ENCODE data around the gene EVL.
A peak's percentile ranks its signal among the peaks of the same experiment; 100 is the strongest.

The EVL gene

DNA sequence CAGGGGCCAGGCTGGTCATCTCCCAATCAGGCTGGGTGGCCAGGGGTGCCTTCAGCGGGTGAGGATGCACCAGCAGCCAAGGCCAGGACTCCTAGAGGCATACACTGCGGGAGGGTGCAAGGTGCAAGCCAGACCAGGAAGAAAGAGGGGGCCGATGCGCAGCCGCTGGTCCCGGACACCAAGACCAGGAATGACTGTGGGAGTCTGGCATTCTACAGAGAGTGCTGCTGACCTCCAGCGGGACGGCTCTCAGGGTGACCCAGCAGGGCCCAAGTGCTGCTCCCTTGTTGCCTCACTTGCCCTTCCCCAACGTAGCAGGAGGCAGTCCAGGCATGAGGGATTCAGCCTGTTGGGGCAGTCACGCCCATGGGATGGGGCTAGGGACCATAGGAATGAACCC is 58.4 kb downstream of the EVL start:
- Histone ChIP-seq H3K9ac (ENCODE audit: insufficient read length, low read depth) (no peak overlapping the region), H3K36me3 (ENCODE audit: insufficient read depth, insufficient read length, low read length) (peaks cover 16% of the 10 kb centered on the region), H3K27me3 (ENCODE audit: insufficient read depth, insufficient read length) (no peaks in the 10 kb centered on the region), H3K4me1 (ENCODE audit: insufficient read depth, insufficient read length) (peaks cover 8% of the 10 kb centered on the region), H3K9me3 (ENCODE audit: insufficient read depth, low read length) (no peaks in the 10 kb centered on the region), H3K4me3 (ENCODE audit: insufficient read length, low read depth) (no peak overlapping the region)
- no peak for TF ChIP-seq ZNF274 (IDR thresholded peaks at IDR 0.05; ENCODE audit: low read depth, low read length)
- TF ChIP-seq SUZ12 (IDR thresholded peaks at IDR 0.05; ENCODE audit: extremely low read depth, insufficient read depth, insufficient read length) = no peak
- no peak for TF ChIP-seq YY1 (IDR thresholded peaks at IDR 0.05; ENCODE audit: insufficient read depth, insufficient read length)
- no peak for DNase-seq (ENCODE audit: low read depth, low spot score)

DNA sequence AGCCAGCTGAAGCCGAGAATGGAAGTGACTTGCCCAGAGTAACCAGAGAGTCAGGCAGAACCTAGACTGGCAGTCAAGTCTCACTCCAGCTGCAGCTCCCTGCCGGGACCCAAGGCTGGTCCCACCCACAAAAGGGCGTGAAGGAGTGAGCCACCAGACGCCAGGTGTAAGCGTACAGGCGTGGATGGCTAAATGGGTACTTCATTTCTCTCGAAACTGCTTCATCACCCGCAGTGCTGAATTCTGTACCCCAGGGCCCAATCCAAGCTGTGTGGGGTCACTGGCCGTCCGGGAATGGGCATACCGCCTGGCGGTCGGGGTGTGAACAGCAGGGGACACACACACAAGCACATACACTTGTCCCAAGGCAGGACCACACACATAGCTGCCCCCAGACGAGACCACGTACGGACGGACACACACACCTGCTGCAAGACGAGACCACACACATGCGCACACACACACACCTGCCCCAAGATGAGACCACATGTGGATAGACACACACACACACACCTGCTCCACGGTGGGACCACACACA is 59.4 kb downstream of the EVL start:
- Histone ChIP-seq H3K4me1 (ENCODE audit: insufficient read depth, insufficient read length) (peaks cover 8% of the 10 kb centered on the region), H3K4me3 (ENCODE audit: insufficient read length, low read depth) (no peak overlapping the region)
- no peak for DNase-seq (ENCODE audit: low read depth, low spot score)

DNA sequence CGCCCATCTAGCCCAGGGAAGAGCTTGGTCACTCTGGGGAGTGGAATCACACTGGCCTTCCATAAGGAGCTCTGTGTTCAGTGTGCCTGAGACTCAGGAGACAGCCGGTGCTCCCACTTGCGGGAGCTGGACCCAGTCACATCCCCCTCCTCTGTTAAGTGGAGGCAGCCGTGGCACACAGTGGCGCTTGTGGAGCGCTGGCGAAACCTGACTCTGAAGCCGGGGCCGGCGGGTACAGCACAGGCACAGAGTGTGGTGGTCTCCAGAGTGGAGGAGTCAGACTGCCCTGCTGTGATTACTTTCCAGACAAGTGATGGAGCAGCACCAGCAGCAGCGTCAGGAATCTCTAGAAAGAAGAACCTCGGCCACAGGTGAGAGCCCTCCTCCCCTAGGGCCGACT is 61.2 kb downstream of the EVL start:
- Histone ChIP-seq H3K9me3 (ENCODE audit: insufficient read depth, low read length) (no peaks in the 10 kb centered on the region), H3K4me1 (ENCODE audit: insufficient read depth, insufficient read length) (peaks cover 14% of the 10 kb centered on the region), H3K27me3 (ENCODE audit: insufficient read depth, insufficient read length) (no peaks in the 10 kb centered on the region), H3K4me3 (ENCODE audit: insufficient read length, low read depth) (no peak overlapping the region), H3K9ac (ENCODE audit: insufficient read length, low read depth) (no peak overlapping the region), H3K36me3 (ENCODE audit: insufficient read depth, insufficient read length, low read length) (peaks cover 18% of the 10 kb centered on the region)
- DNase-seq (ENCODE audit: low read depth, low spot score) = no peak
- no peak for TF ChIP-seq ZNF274 (IDR thresholded peaks at IDR 0.05; ENCODE audit: low read depth, low read length)
- TF ChIP-seq YY1 (IDR thresholded peaks at IDR 0.05; ENCODE audit: insufficient read depth, insufficient read length) = no peak
- no peak for TF ChIP-seq SUZ12 (IDR thresholded peaks at IDR 0.05; ENCODE audit: extremely low read depth, insufficient read depth, insufficient read length)

More for the DNA sequence above, 59.4 kb downstream of the EVL start:
- Histone ChIP-seq H3K9ac (ENCODE audit: insufficient read length, low read depth) (no peak overlapping the region), H3K36me3 (ENCODE audit: insufficient read depth, insufficient read length, low read length) (peaks cover 16% of the 10 kb centered on the region), H3K27me3 (ENCODE audit: insufficient read depth, insufficient read length) (no peaks in the 10 kb centered on the region), H3K9me3 (ENCODE audit: insufficient read depth, low read length) (no peaks in the 10 kb centered on the region)
- TF ChIP-seq ZNF274 (IDR thresholded peaks at IDR 0.05; ENCODE audit: low read depth, low read length) (no peak), YY1 (IDR thresholded peaks at IDR 0.05; ENCODE audit: insufficient read depth, insufficient read length) (no peak), SUZ12 (IDR thresholded peaks at IDR 0.05; ENCODE audit: extremely low read depth, insufficient read depth, insufficient read length) (no peak)

DNA sequence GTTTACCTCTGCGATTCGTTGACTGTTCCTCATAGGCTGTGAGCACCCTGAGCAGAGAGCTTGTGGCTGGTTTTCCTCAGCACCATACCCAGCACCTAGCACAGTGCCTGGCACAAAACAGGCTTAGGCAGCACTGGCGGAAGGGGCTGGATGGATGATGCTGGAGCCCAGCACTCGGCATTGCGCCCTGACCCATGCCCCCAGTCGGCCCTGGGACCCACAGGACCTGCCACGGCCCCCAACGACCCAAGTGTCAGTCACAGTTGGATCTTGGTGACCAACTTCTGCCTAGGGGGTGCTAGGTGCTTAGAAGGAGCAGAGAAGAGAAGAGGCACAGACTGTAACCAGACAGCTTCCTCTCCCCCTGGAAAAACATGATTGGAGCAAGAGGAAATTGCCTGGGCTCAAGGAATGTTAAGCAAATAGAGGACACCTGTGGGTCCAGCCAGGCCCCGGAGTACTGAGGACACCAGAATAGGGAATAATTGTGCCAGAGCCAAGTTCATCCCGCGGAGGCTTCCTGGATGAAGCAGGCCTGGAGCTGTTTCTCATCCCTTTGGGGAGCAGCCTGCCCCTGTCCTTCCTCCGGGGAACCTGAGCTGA is 62.7 kb downstream of the EVL start:
- H3K9ac ChIP-seq (ENCODE audit: insufficient read length, low read depth) = no peak overlapping the region
- H3K4me3 ChIP-seq (ENCODE audit: insufficient read length, low read depth) = no peak overlapping the region
- DNase-seq (ENCODE audit: low read depth, low spot score) = no peak
- H3K36me3 ChIP-seq (ENCODE audit: insufficient read depth, insufficient read length, low read length) = peaks cover 18% of the 10 kb centered on the region
- H3K9me3 ChIP-seq (ENCODE audit: insufficient read depth, low read length) = no peaks in the 10 kb centered on the region
- H3K4me1 ChIP-seq (ENCODE audit: insufficient read depth, insufficient read length) = peaks cover 10% of the 10 kb centered on the region
- no peaks in the 10 kb centered on the region for H3K27me3 ChIP-seq (ENCODE audit: insufficient read depth, insufficient read length)
- no peak for TF ChIP-seq ZNF274 (IDR thresholded peaks at IDR 0.05; ENCODE audit: low read depth, low read length)
- no peak for TF ChIP-seq YY1 (IDR thresholded peaks at IDR 0.05; ENCODE audit: insufficient read depth, insufficient read length)
- TF ChIP-seq SUZ12 (IDR thresholded peaks at IDR 0.05; ENCODE audit: extremely low read depth, insufficient read depth, insufficient read length) = no peak

DNA sequence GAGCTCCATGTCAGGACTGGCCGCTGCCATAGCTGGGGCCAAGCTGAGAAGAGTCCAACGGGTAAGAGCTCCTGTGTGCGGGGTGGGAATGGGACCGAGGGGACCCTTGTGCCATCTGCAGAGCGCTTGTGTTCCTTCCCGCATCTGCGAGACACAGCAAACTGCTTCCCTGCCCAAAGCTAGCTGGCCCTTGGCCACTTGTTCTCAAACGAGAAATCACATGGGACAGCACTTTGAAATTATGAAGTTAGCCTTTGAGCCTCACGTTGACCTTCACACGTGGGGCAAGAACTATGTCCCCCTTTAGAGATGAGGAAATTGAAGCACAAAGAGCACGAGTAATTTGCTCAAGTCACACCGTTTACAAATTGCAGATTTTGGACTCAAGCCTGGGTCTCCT is 63.5 kb downstream of the EVL start:
- Histone ChIP-seq H3K36me3 (ENCODE audit: insufficient read depth, insufficient read length, low read length) (peaks cover 23% of the 10 kb centered on the region), H3K9me3 (ENCODE audit: insufficient read depth, low read length) (no peaks in the 10 kb centered on the region), H3K27me3 (ENCODE audit: insufficient read depth, insufficient read length) (no peaks in the 10 kb centered on the region), H3K4me1 (ENCODE audit: insufficient read depth, insufficient read length) (peaks cover 10% of the 10 kb centered on the region), H3K9ac (ENCODE audit: insufficient read length, low read depth) (no peak overlapping the region), H3K4me3 (ENCODE audit: insufficient read length, low read depth) (no peak overlapping the region)
- DNase-seq (ENCODE audit: low read depth, low spot score) = no peak
- TF ChIP-seq SUZ12 (IDR thresholded peaks at IDR 0.05; ENCODE audit: extremely low read depth, insufficient read depth, insufficient read length) (no peak), ZNF274 (IDR thresholded peaks at IDR 0.05; ENCODE audit: low read depth, low read length) (no peak), YY1 (IDR thresholded peaks at IDR 0.05; ENCODE audit: insufficient read depth, insufficient read length) (no peak)

DNA sequence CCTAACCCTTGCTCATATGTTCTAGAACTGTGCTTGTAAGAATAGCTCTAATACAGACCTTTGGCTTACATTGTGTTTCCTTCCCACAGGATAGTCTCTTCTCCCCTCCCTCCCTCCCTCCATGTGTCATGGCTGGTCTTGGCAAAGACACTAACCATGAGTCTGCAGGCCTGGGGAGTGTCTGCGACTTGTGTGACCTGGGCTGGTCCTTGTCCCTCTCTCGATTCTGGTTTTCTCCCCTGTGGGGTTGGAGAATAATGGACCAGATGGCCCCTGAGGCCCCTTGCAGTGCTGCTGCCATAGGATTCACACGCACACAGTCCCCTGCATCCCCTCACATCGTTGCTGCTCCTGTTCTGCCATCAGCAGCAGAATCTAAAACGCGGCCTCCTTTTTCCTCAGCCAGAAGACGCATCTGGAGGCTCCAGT is 64.0 kb downstream of the EVL start:
- Histone ChIP-seq H3K9me3 (ENCODE audit: insufficient read depth, low read length) (no peaks in the 10 kb centered on the region), H3K9ac (ENCODE audit: insufficient read length, low read depth) (no peak overlapping the region), H3K4me1 (ENCODE audit: insufficient read depth, insufficient read length) (peaks cover 10% of the 10 kb centered on the region), H3K4me3 (ENCODE audit: insufficient read length, low read depth) (no peak overlapping the region), H3K27me3 (ENCODE audit: insufficient read depth, insufficient read length) (no peaks in the 10 kb centered on the region), H3K36me3 (ENCODE audit: insufficient read depth, insufficient read length, low read length) (peaks cover 22% of the 10 kb centered on the region)
- DNase-seq (ENCODE audit: low read depth, low spot score) = no peak
- TF ChIP-seq SUZ12 (IDR thresholded peaks at IDR 0.05; ENCODE audit: extremely low read depth, insufficient read depth, insufficient read length) = no peak

DNA sequence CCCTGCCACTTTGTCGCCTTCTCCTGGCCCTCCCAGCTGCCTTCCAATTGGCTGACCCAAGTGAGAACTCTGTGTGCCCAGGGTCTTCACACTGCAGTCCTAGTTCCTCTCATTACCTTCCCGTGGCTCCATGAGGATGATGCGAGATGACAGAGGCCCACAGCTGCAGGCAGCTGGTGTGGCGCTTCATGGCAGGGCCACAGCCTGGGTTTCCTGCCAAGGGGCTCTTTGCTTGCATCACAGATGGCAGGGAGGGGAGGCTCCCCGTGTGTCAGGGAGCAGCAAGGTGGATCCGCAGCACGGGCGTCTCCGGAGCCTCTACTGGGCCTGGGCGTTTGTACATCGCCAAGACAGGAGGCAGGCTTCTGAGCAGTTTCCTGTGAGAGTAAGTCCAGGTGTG is 65.3 kb downstream of the EVL start:
- peaks cover 10% of the 10 kb centered on the region for H3K4me1 ChIP-seq (ENCODE audit: insufficient read depth, insufficient read length)
- H3K36me3 ChIP-seq (ENCODE audit: insufficient read depth, insufficient read length, low read length) = peaks cover 21% of the 10 kb centered on the region
- peak overlapping the region; percentile 8 for H3K9ac ChIP-seq (ENCODE audit: insufficient read length, low read depth)
- no peaks in the 10 kb centered on the region for H3K27me3 ChIP-seq (ENCODE audit: insufficient read depth, insufficient read length)
- no peaks in the 10 kb centered on the region for H3K9me3 ChIP-seq (ENCODE audit: insufficient read depth, low read length)
- no peak for DNase-seq (ENCODE audit: low read depth, low spot score)
- no peak for TF ChIP-seq ZNF274 (IDR thresholded peaks at IDR 0.05; ENCODE audit: low read depth, low read length)
- no peak for TF ChIP-seq SUZ12 (IDR thresholded peaks at IDR 0.05; ENCODE audit: extremely low read depth, insufficient read depth, insufficient read length)
- TF ChIP-seq YY1 (IDR thresholded peaks at IDR 0.05; ENCODE audit: insufficient read depth, insufficient read length) = no peak
- H3K4me3 ChIP-seq (ENCODE audit: insufficient read length, low read depth) = no peak overlapping the region
